HG02943 (cell line): Measurements from ENCODE around the gene GIMAP4.
"Not testable (repeated sequence)": the region's sequence is repeated elsewhere in the genome, so short reads cannot be mapped to it uniquely, and the experiment has no call there.

Experiments
- ATAC-seq: cut with Tn5 transposase; IDR thresholded peaks from one replicate; pipeline ENCODE4 v1.9.1; 2021; ENCODE audit warnings: mild to moderate bottlenecking, low read depth, moderate library complexity; ENCODE audit not compliant: unreplicated experiment

The GIMAP4 gene

DNA sequence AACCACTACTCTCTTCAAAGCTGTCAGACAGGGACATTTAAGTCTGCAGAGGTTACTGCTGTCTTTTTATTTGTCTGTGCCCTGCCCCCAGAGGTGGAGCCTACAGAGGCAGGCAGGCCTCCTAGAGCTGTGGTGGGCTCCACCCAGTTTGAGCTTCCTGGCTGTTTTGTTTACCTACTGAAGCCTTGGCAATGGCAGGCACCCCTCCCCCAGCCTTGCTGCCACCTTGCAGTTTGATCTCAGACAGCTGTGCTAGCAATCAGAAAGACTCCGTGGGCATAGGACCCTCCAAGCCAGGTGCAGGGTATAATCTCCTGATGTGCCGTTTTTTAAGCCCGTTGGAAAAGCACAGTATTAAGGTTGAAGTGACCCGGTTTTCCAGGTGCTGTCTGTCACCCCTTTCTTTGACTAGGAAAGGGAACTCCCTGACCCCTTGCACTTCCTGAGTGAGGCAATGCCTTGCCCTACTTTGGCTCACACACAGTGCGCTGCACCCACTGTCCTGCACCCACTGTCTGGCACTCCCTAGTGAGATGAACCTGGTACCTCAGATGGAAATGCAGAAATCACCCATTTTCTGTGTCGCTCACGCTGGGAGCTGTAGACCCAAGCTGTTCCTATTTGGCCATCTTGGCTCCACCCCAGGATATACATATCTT is 12.9 kb downstream of the GIMAP4 start:
- ATAC-seq = not testable (repeated sequence)

DNA sequence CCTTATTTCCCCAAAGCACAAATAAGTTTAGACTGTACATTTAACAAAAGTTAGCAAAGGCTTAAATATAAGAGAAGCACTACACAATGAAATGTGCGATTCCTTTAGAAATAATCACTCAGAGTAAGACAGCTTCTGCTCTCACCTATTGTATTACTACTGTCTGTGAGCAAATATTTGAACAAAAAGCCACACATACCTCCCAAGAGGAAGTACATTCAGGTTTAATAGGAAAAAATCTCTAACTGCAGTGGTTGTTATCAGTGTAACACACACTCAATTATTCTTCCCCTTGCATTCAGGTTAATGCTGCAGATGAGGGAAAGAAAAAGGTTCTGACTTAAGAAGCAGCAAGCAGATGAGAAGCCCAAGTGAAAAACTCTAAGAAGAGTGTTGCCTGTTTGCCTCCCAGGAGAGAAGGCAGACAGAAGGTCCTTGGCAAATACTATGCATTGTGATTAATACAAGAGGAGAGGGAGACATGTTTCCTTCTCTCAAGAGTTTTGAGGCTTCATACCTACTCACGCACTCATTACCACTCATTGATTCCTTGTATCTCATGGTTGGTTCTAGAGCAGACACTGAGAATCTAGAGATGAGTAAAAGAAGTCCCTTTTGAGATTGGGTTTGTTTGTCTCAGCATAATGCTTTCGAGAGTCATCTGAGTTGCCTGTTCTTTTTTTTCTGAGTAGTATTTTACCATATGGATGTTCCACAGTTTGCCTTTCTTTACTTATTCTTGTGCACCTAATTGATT is 13.6 kb downstream of the GIMAP4 start:
- no peak for ATAC-seq

DNA sequence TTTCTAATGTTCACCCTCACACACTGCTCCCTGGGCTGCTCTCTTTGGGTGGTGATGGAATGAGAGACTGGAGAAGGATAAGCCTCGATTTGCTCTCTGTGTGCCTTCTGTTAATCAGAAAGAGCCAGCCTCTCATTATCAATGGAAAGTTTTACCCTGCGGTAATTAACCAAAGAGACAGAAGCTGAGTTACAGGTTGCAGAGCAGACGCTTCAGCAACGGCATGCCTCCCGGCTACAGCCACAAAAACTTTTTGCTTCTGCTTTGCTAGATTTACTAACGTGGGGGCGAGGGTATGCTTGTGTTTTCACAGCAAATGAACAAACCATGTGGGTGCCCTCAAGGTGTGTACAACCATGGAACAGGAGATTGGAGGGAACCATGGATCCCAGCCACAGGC is 18.0 kb downstream of the GIMAP4 start:
- no peak for ATAC-seq

DNA sequence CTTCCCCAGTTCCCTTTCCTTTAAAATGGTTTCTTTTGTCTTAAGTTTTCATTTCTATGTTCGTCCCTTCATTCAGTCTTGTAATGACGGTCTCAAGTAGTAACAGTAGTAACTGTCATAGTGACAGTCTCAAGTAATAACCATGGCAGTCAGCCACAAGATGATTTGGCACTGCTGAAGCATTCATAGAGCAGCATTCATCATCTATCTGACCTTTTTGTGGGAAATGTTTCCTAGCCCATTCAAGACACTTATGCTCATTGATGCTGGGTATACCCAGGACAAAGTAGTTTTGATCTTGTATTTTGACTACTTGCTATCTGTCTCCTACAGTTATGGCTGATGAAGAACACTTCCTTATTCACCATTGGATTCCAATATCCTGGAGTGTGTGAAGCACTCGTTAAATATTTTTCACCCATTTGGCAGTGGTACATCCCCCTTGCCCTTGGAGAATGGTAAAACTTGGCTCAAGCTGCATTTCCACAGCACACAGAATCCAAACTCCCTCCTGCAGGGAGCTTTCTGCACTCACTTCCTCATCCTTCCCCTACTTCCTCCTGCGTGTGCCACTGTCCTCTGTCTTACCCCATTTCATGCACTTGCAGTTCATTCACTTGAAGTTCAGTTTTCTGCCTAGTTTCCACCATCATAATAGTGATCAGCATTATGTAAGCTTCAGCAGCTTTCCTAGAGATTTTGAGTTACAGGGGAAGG is 19.0 kb downstream of the GIMAP4 start:
- no peak for ATAC-seq

DNA sequence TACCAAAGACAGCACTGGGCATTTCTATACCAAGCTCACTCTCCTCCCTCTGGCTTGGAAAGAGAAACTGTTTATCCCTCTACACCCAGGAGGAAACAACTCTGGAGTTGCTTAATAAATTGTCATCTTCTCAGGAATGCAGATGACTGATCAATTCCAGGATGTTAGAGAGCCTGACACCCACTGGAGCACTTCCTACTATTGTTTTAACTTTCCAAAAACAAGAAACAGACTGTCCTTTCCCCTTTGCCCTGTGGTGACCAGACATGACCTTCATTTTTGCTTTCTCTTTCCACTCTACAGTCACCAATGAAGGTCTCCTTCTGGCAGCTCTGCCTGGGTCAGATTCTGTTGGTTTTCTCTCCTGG is 19.6 kb downstream of the GIMAP4 start:
- no peak for ATAC-seq

DNA sequence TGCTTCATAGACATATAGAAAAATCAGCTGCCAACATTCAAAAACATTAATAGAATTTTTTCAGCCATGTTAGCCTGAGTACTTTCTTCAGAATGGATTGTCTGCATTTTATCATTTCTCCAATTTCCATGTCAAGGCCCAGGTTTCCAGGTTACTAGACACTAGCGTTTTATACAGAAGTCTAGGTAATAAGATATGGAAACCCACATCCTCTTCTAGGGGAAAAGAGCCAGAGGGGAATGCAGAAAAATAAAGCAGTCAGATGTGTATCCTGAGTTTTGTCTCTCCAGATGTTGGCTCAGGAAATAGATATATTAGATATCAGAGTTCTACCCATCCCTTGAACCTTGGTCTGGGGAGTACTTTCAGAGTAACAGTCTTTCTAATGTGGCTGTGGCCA is 20.4 kb downstream of the GIMAP4 start:
- no peak for ATAC-seq

DNA sequence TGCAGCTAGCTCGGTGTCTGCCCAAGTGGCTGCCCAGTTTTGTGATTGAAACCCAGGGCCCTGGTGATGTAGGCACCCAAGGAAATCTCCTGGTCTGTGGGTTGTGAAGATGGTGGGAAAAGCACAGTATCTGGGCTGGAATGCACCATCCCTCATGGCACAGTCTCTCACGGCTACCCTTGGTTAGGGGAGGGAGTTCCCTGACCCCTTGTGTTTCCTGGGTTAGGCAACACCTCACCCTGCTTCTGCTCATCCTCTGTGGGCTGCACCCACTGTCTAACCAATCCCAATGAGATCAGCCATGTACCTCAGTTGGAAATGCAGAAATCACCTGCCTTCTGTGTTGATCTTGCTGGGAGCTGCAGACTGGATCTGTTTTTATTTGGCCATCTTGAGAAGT is 27.6 kb downstream of the GIMAP4 start:
- no peak for ATAC-seq

DNA sequence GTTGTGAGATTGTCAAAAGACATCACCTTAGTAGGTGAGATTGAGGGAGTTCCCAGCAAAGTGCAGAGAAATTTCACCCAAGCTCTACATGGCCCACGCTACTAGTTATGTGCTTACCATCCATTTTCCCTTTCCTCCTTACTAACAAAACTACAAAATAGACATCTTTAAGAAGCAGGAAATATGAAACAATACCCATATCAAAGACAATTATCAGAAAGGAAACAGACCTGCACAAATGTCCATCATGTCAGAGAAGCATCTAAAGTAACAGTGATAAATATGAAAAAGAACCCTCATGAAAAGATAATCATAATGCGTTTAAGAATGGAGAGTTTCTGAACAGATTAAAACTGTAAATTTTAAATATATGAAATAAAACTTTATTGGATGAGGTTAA is 28.2 kb downstream of the GIMAP4 start:
- no peak for ATAC-seq

DNA sequence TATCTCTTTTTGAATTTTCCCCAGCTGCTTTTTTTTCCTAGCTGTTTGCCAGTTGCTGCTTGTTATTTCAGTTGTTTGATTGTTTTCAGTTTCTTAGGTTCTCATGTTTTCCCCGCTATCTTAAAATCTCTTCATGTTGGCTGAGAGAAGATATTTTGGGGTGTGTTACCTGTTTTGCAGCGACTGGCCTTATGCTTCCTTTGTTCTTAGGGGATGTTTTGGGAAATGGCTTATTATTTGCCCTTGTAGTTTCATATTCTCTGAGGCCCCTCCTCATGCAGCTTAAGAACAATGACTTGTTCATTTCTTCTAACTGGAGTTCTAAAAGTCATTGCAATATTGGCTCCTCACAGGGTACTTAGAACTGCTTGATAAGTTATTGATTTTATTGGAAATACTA is 36.4 kb downstream of the GIMAP4 start:
- not testable (repeated sequence) for ATAC-seq

DNA sequence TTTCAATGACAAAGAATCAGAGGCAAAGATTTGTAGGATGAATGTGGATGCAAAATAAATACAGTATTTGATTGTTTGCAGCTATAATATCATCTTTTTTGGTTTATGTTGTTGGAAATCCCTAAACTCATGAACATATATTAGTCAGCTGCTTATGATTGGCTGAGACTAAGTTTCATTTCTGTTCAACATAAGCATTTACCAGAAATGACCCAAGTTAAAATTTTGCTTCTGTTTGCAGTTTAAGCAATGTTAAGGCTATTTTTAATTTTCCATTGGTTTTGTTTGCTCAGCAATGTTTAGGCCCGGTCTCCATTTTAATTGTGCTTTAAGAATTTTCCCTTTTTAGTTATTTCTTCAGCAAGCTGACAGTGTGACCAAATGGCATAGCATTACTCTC is 43.0 kb downstream of the GIMAP4 start:
- ATAC-seq = no peak

DNA sequence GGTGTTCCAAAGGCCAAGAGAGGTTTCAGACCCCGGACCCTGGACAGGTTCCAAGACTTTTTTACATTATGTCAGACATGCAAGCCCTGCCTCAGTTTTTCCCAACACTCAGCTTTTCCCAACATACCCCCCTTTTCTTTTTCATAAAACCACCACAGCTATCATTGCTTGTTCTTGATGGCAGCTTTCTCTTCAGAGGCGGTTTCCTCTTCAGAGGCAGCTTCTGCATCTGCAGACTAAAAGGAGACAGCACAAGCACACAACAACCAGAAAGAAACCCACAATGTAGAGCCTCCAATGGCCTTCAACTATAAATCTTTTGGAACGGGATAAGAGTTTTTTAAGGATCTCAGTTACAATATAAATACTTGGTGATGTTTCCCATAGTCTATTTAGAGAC is 45.7 kb downstream of the GIMAP4 start:
- no peak for ATAC-seq

DNA sequence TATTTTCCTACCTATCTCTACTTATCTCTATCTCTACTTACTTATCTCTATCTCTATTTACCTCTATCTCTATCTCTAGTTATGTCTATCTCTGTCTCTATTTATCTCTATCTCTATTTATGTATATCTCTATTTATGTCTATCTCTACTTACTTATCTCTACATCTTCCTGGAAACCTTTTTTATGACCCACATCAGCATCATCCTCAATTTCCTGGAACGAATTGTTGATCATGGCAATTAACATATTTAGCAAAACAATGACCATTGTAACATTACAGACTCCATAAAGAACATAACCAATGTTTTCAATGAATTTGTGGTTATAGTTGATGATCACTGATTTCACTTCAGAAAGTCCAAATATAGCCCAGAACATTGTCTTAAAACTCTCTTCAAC is 46.7 kb downstream of the GIMAP4 start:
- ATAC-seq = no peak

DNA sequence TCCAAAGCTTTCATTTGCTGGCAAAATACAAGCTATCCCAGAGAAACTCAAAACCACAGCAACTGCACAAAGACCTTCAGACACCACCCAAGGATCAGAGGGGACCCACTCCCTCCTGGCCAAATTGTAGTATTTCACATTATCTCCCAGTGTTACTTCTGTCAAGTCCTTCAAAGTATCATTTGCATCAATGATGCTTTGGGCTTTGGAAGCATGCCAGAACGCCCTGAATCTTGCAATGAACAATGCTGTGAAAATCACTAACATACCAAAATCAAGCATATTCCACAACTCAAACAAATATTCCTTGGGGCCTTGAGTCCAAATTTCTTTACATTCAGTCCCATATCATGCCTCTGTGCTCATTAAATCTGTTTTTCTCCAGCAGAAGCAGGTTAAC is 47.2 kb downstream of the GIMAP4 start:
- ATAC-seq = not testable (repeated sequence)

DNA sequence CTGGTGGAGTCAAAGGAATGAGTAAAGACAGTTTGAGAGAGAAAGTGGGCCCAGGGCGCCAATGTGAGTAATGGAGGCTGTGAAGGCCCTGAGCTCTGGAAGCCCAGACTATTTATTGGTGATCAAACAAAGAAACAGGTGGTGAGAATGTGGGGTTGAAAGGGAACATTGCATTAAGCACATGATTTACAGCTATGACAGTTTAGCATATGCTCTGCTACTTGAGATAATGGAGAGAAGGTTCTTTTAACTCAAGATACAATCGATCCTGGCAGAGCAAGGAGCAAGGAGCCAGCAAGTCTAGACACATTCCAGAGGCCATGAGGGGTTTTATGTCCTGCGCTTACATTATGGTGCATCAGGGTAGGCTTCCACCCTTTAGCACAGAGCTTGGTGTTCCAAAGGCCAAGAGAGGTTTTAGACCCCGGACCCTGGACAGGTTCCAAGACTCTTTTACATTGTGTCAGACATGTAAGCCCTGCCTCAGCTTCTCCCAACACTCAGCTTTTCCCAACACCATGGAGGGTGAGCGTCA is 48.1 kb downstream of the GIMAP4 start:
- ATAC-seq = not testable (repeated sequence)

DNA sequence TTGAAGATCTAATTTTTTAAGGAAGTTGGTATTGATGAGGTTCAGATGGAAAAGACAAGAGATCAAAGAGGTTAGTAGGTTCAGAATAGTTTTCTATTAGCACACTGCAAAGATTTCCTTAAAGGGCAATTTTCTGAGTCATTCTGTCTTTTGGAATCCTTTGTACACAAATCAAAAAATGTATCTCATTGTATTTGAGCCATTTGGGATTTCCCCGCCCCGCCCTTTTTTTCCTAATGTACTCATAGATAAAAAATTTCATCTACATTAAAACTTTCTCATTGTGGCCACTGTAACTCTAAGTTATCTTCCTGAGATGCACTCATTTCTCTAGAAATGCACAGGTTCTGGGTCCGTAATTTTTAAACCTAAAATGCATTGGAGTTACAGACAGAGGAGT is 52.9 kb downstream of the GIMAP4 start:
- no peak for ATAC-seq

DNA sequence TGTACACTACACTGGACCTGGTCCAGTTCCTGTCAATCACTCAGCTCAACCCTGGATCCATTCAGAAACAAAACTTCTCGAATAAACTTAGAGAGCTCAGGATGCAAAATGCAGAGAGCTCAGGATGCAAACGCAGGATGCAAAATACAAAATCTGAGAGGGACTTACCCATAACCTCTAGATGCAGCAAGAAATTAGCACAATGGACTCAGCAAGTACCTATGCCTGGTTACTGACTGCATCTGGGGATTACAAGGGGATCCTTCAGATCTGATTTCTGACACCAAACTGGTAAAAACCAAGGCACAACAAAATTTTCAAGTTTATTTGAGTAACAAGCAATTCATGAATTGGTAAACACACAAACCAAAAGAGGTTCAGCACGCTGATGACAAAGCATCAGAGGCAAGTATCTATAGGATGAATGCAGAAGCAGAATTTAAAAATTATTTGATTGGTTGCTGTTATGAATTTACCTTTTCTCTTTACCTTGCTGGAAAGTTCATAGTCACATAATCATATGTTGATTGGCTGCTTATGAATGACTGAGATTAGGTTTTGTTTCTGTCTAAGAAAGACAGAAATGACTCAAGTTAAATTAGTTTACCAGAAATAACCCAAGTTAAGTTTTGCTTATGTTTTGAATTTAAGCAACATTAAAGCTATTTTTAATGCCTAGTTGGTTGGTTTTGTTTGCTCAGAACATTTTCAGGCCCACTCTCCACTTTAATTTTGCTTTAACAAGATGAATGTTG is 53.6 kb downstream of the GIMAP4 start:
- no peak for ATAC-seq

DNA sequence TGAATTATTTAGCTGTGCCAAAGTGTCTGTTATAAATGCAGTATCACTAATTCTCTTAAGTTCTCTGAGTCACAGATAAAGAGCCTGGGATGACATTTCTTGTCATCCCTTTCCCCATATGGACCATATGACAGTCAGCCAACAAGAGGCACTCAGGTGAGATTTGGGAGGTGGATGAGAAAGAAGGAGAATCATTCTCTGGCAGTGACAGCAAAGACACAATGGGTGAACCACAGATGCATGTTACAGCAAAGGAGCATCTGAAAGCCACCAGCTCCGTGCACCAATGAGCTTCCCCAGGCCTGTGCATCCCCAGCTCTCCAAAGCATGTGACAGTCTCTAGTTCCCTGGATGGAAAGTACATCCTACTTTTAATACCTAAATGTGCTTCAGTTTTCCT is 54.2 kb downstream of the GIMAP4 start:
- ATAC-seq = no peak
